GM19372 (cell line): ENCODE measurements around the gene HPCAL1.
A peak's percentile ranks its signal among the peaks of the same experiment; 100 is the strongest.
"Not testable (repeated sequence)": the region's sequence is repeated elsewhere in the genome, so short reads cannot be mapped to it uniquely, and the experiment has no call there.

Experiments used
- ATAC-seq: cut with Tn5 transposase; IDR thresholded peaks from one replicate; pipeline ENCODE4 v1.9.1; 2021; ENCODE audit warnings: mild to moderate bottlenecking, low read depth, moderate library complexity; ENCODE audit not compliant: unreplicated experiment

HPCAL1 gene

GRCh38 chr2:10432311-10433181, 129.8 kb downstream of the HPCAL1 start:
- ATAC-seq = no peak

GRCh38 chr2:10433264-10433946, 130.7 kb downstream of the HPCAL1 start:
- ATAC-seq = no peak

- ATAC-seq = no peak
Observed at GRCh38 chr2:10433947-10434885, 131.5 kb downstream of the HPCAL1 start.

GRCh38 chr2:10434886-10435819, 132.4 kb downstream of the HPCAL1 start:
- ATAC-seq = peak; percentile 82

GRCh38 chr2:10435820-10436204, 133.1 kb downstream of the HPCAL1 start:
- no peak for ATAC-seq

GRCh38 chr2:10436583-10437110, 133.9 kb downstream of the HPCAL1 start:
- no peak for ATAC-seq

GRCh38 chr2:10437806-10438205, 135.1 kb downstream of the HPCAL1 start:
- no peak for ATAC-seq

GRCh38 chr2:10438688-10439087, 136.0 kb downstream of the HPCAL1 start:
- no peak for ATAC-seq

GRCh38 chr2:10439185-10439879, 136.6 kb downstream of the HPCAL1 start:
- ATAC-seq = no peak

- ATAC-seq = no peak
Observed at GRCh38 chr2:10439971-10440370, 137.3 kb downstream of the HPCAL1 start.

GRCh38 chr2:10440736-10441135, 138.0 kb downstream of the HPCAL1 start:
- ATAC-seq = no peak

- ATAC-seq = no peak
Observed at GRCh38 chr2:10441948-10442347, 139.2 kb downstream of the HPCAL1 start.

GRCh38 chr2:10442469-10443126, 139.9 kb downstream of the HPCAL1 start:
- ATAC-seq = not testable (repeated sequence)

GRCh38 chr2:10444463-10444862, 141.8 kb downstream of the HPCAL1 start:
- ATAC-seq = no peak

- no peak for ATAC-seq
Observed at GRCh38 chr2:10446631-10447030, 143.9 kb downstream of the HPCAL1 start.

GRCh38 chr2:10447300-10447894, 144.7 kb downstream of the HPCAL1 start:
- ATAC-seq = peak; percentile 16

GRCh38 chr2:10447895-10448575, 145.3 kb downstream of the HPCAL1 start, which contains the start of gene ODC1:
Gene ODC1 (minus strand): TSS chr2:10448327. CDS start chr2:10445032, 3,295 bp downstream.
- peak; percentile 70 for ATAC-seq
